GM12865 (cell line): ENCODE results near the gene RIOK3.
A peak's percentile ranks its signal among the peaks of the same experiment; 100 is the strongest.

ENCODE experiments used
- DNase-seq: peaks from one replicate; pipeline ENCODE4 v3.0.0; 2010; ENCODE audit warnings: low read depth
- H3K4me3 ChIP-seq: 2 replicates; pipeline ENCODE4 v1.5.1; 2011; ENCODE audit warnings: mild to moderate bottlenecking, low read depth, low read length, control low read depth
- CTCF ChIP-seq: IDR thresholded peaks from 2 replicates; pipeline ENCODE4 v1.5.1; 2011; ENCODE audit warnings: low read length, control low read depth, low read depth, inconsistent platforms; ENCODE audit not compliant: insufficient read depth; ENCODE audit errors: missing control alignments

RIOK3 gene

GRCh38 chr18:23515911-23516546, 62.9 kb downstream of the RIOK3 start:
- DNase-seq = peak; percentile 85
- peak; percentile 93 for TF ChIP-seq CTCF
- H3K4me3 ChIP-seq = no peak overlapping the region

GRCh38 chr18:23519734-23520133, 66.6 kb downstream of the RIOK3 start:
- no peak for TF ChIP-seq CTCF
- no peak overlapping the region for H3K4me3 ChIP-seq
- DNase-seq = no peak

- no peak overlapping the region for H3K4me3 ChIP-seq
- no peak for DNase-seq
- no peak for TF ChIP-seq CTCF
These were observed 68.2 kb downstream of the RIOK3 start for GRCh38 chr18:23521271-23521670.

- no peak for DNase-seq
- no peak for TF ChIP-seq CTCF
- no peak overlapping the region for H3K4me3 ChIP-seq
These were observed 68.8 kb downstream of the RIOK3 start for GRCh38 chr18:23521907-23522306.

GRCh38 chr18:23523429-23524212, 70.5 kb downstream of the RIOK3 start:
- TF ChIP-seq CTCF = no peak
- no peak for DNase-seq
- no peak overlapping the region for H3K4me3 ChIP-seq

- no peak for TF ChIP-seq CTCF
These were observed 71.2 kb downstream of the RIOK3 start for GRCh38 chr18:23524213-23524707.

More at GRCh38 chr18:23524213-23524707, 71.2 kb downstream of the RIOK3 start:
- no peak overlapping the region for H3K4me3 ChIP-seq
- DNase-seq = no peak
